Liver (tissue), 9 donors: ENCODE data around the gene MFN1. TPM values are rescaled to one million over a fixed set of nuclear protein-coding genes. Genes with fewer than 3 reads are reported as not detected.

Experiments used
- DNase-seq: peaks from one replicate; pipeline ENCODE4 v3.0.0-alpha.2; 2017; ENCODE audit warnings: low spot score
- H3K27ac ChIP-seq, 2 donors: one replicate each; pipeline ENCODE4 v1.7.0; 2013; ENCODE audit warnings: inconsistent platforms in 2 of 2, low read length in 2 of 2, control low read depth in 1 of 2, low read depth in 1 of 2, mild to moderate bottlenecking in 1 of 2
- H3K27me3 ChIP-seq, 4 donors: one replicate each; pipeline versions ENCODE4 v1.6.1 to v1.7.0; 2013; ENCODE audit warnings: low read length in 3 of 4, inconsistent platforms in 1 of 4, mild to moderate bottlenecking in 1 of 4, moderate library complexity in 1 of 4; ENCODE audit not compliant: control insufficient read depth in 4 of 4, insufficient read depth in 4 of 4
- H3K36me3 ChIP-seq, 4 donors: one replicate each; pipeline versions ENCODE4 v1.6.1 to v1.7.0; 2013; ENCODE audit warnings: low read length in 3 of 4, mild to moderate bottlenecking in 3 of 4, low read depth in 1 of 4, moderate library complexity in 1 of 4; ENCODE audit not compliant: control insufficient read depth in 4 of 4, insufficient read depth in 3 of 4
- H3K4me1 ChIP-seq, 4 donors: one replicate each; pipeline versions ENCODE4 v1.6.1 to v1.7.0; 2013; ENCODE audit warnings: low read length in 3 of 4, mild to moderate bottlenecking in 3 of 4, moderate library complexity in 1 of 4; ENCODE audit not compliant: control insufficient read depth in 4 of 4, insufficient read depth in 4 of 4
- H3K4me3 ChIP-seq, 3 donors: one replicate each; pipeline versions ENCODE4 v1.6.1 to v1.7.0; 2013; ENCODE audit warnings: low read length in 3 of 3, control low read depth in 1 of 3, low read depth in 1 of 3, mild to moderate bottlenecking in 1 of 3
- H3K9ac ChIP-seq, 2 donors: one replicate each; pipeline ENCODE4 v1.7.0; 2013; ENCODE audit warnings: low read length in 2 of 2, mild to moderate bottlenecking in 2 of 2, moderate library complexity in 2 of 2, control low read depth in 1 of 2, low read depth in 1 of 2
- H3K9me3 ChIP-seq, 4 donors: one replicate each; pipeline versions ENCODE4 v1.6.1 to v1.7.0; 2013; ENCODE audit warnings: low read length in 3 of 4; ENCODE audit not compliant: control insufficient read depth in 4 of 4
- ATF3 ChIP-seq: IDR thresholded peaks from 2 replicates; pipeline ENCODE4 v1.6.1; 2016; ENCODE audit warnings: antibody characterized with exemption
- CTCF ChIP-seq: fragments of 150-350 bp; IDR thresholded peaks from 2 replicates; pipeline ENCODE4 v1.5.1; 2017; ENCODE audit warnings: improper control_type of control experiment, low read depth, low read length; ENCODE audit not compliant: missing input control
- EGR1 ChIP-seq, 2 donors: IDR thresholded peaks; 2 replicates each; pipeline ENCODE4 v1.6.1; 2016 to 2018; ENCODE audit warnings: antibody characterized with exemption in 2 of 2, low read depth in 2 of 2
- FOXA1 ChIP-seq: IDR thresholded peaks from 2 replicates; pipeline ENCODE4 v1.6.1; 2016; ENCODE audit warnings: antibody characterized with exemption
- FOXA2 ChIP-seq: IDR thresholded peaks from 2 replicates; pipeline ENCODE4 v1.6.1; 2016; ENCODE audit warnings: antibody characterized with exemption
- GABPA ChIP-seq, 2 donors: IDR thresholded peaks in 1 of 2; conservative IDR thresholded peaks in 1 of 2; 2 replicates each; pipeline ENCODE4 v1.6.1; 2016; ENCODE audit warnings: antibody characterized with exemption in 2 of 2, mild to moderate bottlenecking in 1 of 2, moderate library complexity in 1 of 2
- HNF4A ChIP-seq, 2 donors: conservative IDR thresholded peaks; 2 replicates each; pipeline ENCODE4 v1.6.1; 2016; ENCODE audit warnings: antibody characterized with exemption in 2 of 2, mild to moderate bottlenecking in 2 of 2
- JUND ChIP-seq, 2 donors: IDR thresholded peaks; 2 replicates each; pipeline ENCODE4 v1.6.1; 2016; ENCODE audit warnings: antibody characterized with exemption in 2 of 2
- MAX ChIP-seq: IDR thresholded peaks from 2 replicates; pipeline ENCODE4 v1.6.1; 2016; ENCODE audit warnings: antibody characterized with exemption
- NR2F2 ChIP-seq: IDR thresholded peaks from 2 replicates; pipeline ENCODE4 v1.6.1; 2016; ENCODE audit warnings: antibody characterized with exemption
- RAD21 ChIP-seq, 2 donors: IDR thresholded peaks; 2 replicates each; pipeline ENCODE4 v1.6.1; 2016; ENCODE audit warnings: antibody characterized with exemption in 2 of 2, mild to moderate bottlenecking in 2 of 2
- REST ChIP-seq: IDR thresholded peaks from 2 replicates; pipeline ENCODE4 v1.6.1; 2016; ENCODE audit warnings: antibody characterized with exemption, mild to moderate bottlenecking
- RXRA ChIP-seq, 2 donors: IDR thresholded peaks; 2 replicates each; pipeline ENCODE4 v1.6.1; 2017 to 2018; ENCODE audit warnings: antibody characterized with exemption in 2 of 2, mild to moderate bottlenecking in 1 of 2
- SP1 ChIP-seq: IDR thresholded peaks from 2 replicates; pipeline ENCODE4 v1.6.1; 2018; ENCODE audit warnings: antibody characterized with exemption, mild to moderate bottlenecking
- TAF1 ChIP-seq: conservative IDR thresholded peaks from 2 replicates; pipeline ENCODE4 v1.6.1; 2016; ENCODE audit warnings: antibody characterized with exemption, mild to moderate bottlenecking
- ZBTB33 ChIP-seq: IDR thresholded peaks from 2 replicates; pipeline ENCODE4 v1.6.1; 2016; ENCODE audit warnings: antibody characterized with exemption
- WGBS: extraction: QIAGEN DNeasy Blood & Tissue Kit; methylation state at CpG from one replicate; pipeline ENCODE4 v1.1.7; 2013; 5-methylcytosine and 5-hydroxymethylcytosine counted together
- polyA plus RNA-seq, 2 donors: library from polyadenylated mRNA; stranded (reverse) in 1 of 2; unstranded in 1 of 2; fragments of 200-250 nt in 1 of 2; fragments of >200 nt in 1 of 2; fragmentation: Nextera tagmentation in 1 of 2; extraction: Ambion mirVana in 1 of 2; gene quantifications; one replicate each; pipeline versions ENCODE4 v1.2.1 to v1.2.3, GENCODE V29; 2013 to 2015
- total RNA-seq, 2 donors: library from RNA; depleted of rRNA; stranded (reverse); fragments of >200 nt; gene quantifications; one replicate each; pipeline ENCODE4 v1.2.3, GENCODE V29; 2014
- donor health status: healthy.
- donor health status: healthy.
- donor health status: healthy.
- donor health status: healthy.
- donor health status: healthy.

MFN1 gene
- total and polyA plus RNA-seq, 4 donors = 6.4 to 31.9 (median 12.7) TPM

GRCh38 chr3:179410331-179410730, 62.8 kb downstream of the MFN1 start:
- no peak for DNase-seq
- no peaks in the 10 kb centered on the region for H3K27me3 ChIP-seq
- H3K36me3 ChIP-seq = peaks cover 0 to 1% (median 0%) of the 10 kb centered on the region in 4 donors
- H3K9ac ChIP-seq = no peak overlapping the region
- no peaks in the 10 kb centered on the region for H3K4me1 ChIP-seq
- H3K4me3 ChIP-seq = no peak overlapping the region
- no peaks in the 10 kb centered on the region for H3K9me3 ChIP-seq
- no peak for TF ChIP-seq RAD21 (IDR thresholded peaks at IDR 0.05)
- TF ChIP-seq TAF1 = no peak
- no peak for TF ChIP-seq GABPA (IDR thresholded peaks at IDR 0.05 in 1 of 2, conservative IDR thresholded peaks at IDR 0.05 in 1 of 2)
- TF ChIP-seq RXRA (IDR thresholded peaks at IDR 0.05) = no peak
- TF ChIP-seq HNF4A (conservative IDR thresholded peaks at IDR 0.05) = no peak
- no peak for TF ChIP-seq EGR1 (IDR thresholded peaks at IDR 0.05; ENCODE audit: low read depth in 2 of 2)
- TF ChIP-seq MAX = no peak
- WGBS = 89% methylated on average over 2 of the region's 2 CpGs
- H3K27ac ChIP-seq = no peak overlapping the region

GRCh38 chr3:179410999-179411398, 63.5 kb downstream of the MFN1 start:
- TF ChIP-seq JUND (IDR thresholded peaks at IDR 0.05) = no peak
- no peak for TF ChIP-seq GABPA (IDR thresholded peaks at IDR 0.05 in 1 of 2, conservative IDR thresholded peaks at IDR 0.05 in 1 of 2)
- TF ChIP-seq FOXA2 = no peak
- TF ChIP-seq NR2F2 = no peak

GRCh38 chr3:179414804-179415203, 67.3 kb downstream of the MFN1 start:
- Histone ChIP-seq H3K27ac (no peak overlapping the region), H3K9me3 (no peaks in the 10 kb centered on the region), H3K4me1 (no peaks in the 10 kb centered on the region), H3K9ac (no peak overlapping the region), H3K4me3 (no peak overlapping the region), H3K27me3 (no peaks in the 10 kb centered on the region), H3K36me3 (peaks cover 0 to 5% (median 0%) of the 10 kb centered on the region in 4 donors)
- no peak for DNase-seq
- 91% methylated on average over 2 of the region's 2 CpGs for WGBS
- TF ChIP-seq NR2F2 (no peak), CTCF (no peak), RAD21 (IDR thresholded peaks at IDR 0.05) (no peak), JUND (IDR thresholded peaks at IDR 0.05) (no peak), REST (no peak), TAF1 (no peak), ZBTB33 (no peak), ATF3 (no peak), RXRA (IDR thresholded peaks at IDR 0.05) (no peak), SP1 (no peak), FOXA1 (no peak), EGR1 (IDR thresholded peaks at IDR 0.05; ENCODE audit: low read depth in 2 of 2) (no peak), HNF4A (conservative IDR thresholded peaks at IDR 0.05) (no peak)

More at GRCh38 chr3:179410999-179411398, 63.5 kb downstream of the MFN1 start:
- Histone ChIP-seq H3K36me3 (peaks cover 0 to 1% (median 0%) of the 10 kb centered on the region in 4 donors), H3K27ac (no peak overlapping the region), H3K4me1 (no peaks in the 10 kb centered on the region), H3K4me3 (no peak overlapping the region), H3K9ac (no peak overlapping the region), H3K9me3 (no peaks in the 10 kb centered on the region), H3K27me3 (no peaks in the 10 kb centered on the region)
- no peak for DNase-seq
